Transverse colon (tissue), 4 donors: ENCODE data around the gene ABT1.

Source experiments
- EP300 ChIP-seq: sonication (generic); formaldehyde crosslinking; IDR thresholded peaks from one replicate; pipeline ENCODE4 v1.6.1; 2017; ENCODE audit warnings: antibody characterized with exemption, low read depth
- POLR2A ChIP-seq: fragments of 450-650 bp; IDR thresholded peaks from one replicate; pipeline ENCODE4 v1.6.1; 2016; ENCODE audit warnings: antibody characterized with exemption, mild to moderate bottlenecking, moderate library complexity
- POLR2AphosphoS5 ChIP-seq, 3 donors: sonication (generic); formaldehyde crosslinking; IDR thresholded peaks; one replicate each; pipeline ENCODE4 v1.6.1; 2016; ENCODE audit warnings: antibody characterized with exemption in 3 of 3
- TF ChIP-seq, protein P1 (sequence below), 5 experiments: fragments of 200-600 bp in 3 of 5; fragments of 450-650 bp in 2 of 5; sonication (generic) in 3 of 5; IDR thresholded peaks; 1 replicate in 2 of 5; 2 replicates in 3 of 5; pipeline ENCODE4 v1.5.1; 2016 to 2017; ENCODE audit warnings: antibody characterized with exemption in 5 of 5, inconsistent platforms in 3 of 5, mild to moderate bottlenecking in 2 of 5, moderate library complexity in 1 of 5

DNA sequence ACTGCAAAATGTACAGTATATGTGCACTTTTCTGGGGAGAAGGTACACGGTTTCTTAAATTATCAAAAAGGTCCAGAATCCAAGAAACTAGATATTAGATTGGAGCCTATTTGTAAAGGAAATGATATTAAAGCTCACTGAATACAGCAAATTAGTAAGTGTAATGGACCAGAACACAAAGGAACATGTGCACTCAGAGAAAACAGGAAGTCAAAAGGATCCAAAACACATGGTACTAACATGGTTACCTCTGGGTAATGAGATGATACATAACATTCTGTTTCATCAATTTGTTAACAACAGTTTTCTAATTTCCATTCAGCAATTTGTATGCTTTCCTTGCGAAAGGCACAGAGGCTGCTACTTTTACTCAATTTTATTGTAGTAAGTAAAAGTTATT, 44.1 kb downstream of the ABT1 start:
- TF ChIP-seq, protein P1, sequence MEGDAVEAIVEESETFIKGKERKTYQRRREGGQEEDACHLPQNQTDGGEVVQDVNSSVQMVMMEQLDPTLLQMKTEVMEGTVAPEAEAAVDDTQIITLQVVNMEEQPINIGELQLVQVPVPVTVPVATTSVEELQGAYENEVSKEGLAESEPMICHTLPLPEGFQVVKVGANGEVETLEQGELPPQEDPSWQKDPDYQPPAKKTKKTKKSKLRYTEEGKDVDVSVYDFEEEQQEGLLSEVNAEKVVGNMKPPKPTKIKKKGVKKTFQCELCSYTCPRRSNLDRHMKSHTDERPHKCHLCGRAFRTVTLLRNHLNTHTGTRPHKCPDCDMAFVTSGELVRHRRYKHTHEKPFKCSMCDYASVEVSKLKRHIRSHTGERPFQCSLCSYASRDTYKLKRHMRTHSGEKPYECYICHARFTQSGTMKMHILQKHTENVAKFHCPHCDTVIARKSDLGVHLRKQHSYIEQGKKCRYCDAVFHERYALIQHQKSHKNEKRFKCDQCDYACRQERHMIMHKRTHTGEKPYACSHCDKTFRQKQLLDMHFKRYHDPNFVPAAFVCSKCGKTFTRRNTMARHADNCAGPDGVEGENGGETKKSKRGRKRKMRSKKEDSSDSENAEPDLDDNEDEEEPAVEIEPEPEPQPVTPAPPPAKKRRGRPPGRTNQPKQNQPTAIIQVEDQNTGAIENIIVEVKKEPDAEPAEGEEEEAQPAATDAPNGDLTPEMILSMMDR (IDR thresholded peaks at IDR 0.05) = no peak
- TF ChIP-seq POLR2A = no peak
- TF ChIP-seq POLR2AphosphoS5 (IDR thresholded peaks at IDR 0.05) = no peak
- no peak for TF ChIP-seq EP300
